ENCODE data around the gene NAA38.

The NAA38 gene

DNA sequence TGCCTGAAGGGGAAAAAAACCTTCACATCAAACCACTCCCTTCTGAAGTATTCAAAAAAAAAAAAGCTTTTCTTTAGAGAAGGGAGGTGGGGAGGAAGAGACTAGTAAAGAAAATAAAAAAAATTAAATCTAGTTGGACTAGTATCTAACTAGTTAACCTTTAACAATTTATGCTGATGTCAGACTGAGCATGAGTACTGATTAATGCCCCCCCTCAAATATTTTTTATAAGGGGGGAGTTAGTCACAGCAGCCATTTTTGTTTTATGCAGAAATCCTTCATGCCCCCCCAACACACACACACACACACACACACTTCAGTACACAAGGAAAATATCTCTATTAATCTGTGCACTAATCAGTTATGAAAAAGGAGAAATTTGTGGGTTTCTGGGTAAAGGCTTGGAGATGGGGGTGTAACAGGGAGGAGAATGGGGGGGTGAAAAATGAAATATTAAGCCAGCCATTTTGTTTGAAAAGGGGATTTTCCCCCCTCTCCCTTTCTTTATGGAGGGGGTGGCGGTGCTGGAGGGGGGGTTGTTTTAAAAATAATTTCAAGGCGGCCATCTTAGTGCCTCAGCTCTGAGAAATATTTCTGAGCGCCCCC lies 26.5 kb upstream of the NAA38 start:
- TF ChIP-seq, protein P1, sequence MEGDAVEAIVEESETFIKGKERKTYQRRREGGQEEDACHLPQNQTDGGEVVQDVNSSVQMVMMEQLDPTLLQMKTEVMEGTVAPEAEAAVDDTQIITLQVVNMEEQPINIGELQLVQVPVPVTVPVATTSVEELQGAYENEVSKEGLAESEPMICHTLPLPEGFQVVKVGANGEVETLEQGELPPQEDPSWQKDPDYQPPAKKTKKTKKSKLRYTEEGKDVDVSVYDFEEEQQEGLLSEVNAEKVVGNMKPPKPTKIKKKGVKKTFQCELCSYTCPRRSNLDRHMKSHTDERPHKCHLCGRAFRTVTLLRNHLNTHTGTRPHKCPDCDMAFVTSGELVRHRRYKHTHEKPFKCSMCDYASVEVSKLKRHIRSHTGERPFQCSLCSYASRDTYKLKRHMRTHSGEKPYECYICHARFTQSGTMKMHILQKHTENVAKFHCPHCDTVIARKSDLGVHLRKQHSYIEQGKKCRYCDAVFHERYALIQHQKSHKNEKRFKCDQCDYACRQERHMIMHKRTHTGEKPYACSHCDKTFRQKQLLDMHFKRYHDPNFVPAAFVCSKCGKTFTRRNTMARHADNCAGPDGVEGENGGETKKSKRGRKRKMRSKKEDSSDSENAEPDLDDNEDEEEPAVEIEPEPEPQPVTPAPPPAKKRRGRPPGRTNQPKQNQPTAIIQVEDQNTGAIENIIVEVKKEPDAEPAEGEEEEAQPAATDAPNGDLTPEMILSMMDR (IDR thresholded peaks at IDR 0.05; ENCODE audit: low read depth, low read length), result no peak
- no peak for TF ChIP-seq EZH2phosphoT487 (IDR thresholded peaks at IDR 0.05; ENCODE audit: low read depth)
- H3K9ac ChIP-seq (ENCODE audit: low read length), result peak overlapping the region; percentile 72
- H3K4me2 ChIP-seq (ENCODE audit: low read length), result peak overlapping the region; percentile 89
- H3K27me3 ChIP-seq (ENCODE audit: low read depth, low read length), result no peaks in the 10 kb centered on the region
- peaks cover 5% of the 10 kb centered on the region; the same call in 1 of the 2 replicates for H4K20me1 ChIP-seq (ENCODE audit: insufficient read depth, low read length)
- H3K36me3 ChIP-seq (replicated peaks; ENCODE audit: low read depth, low read length), result peaks cover 4% of the 10 kb centered on the region
- peaks cover 33% of the 10 kb centered on the region for H3K4me1 ChIP-seq (ENCODE audit: low read length)
- H3K4me3 ChIP-seq (ENCODE audit: low read length), result peak overlapping the region; percentile 77
- peak overlapping the region; percentile 44; the same call in 1 of the 2 replicates for H3K27ac ChIP-seq (ENCODE audit: low read length)
- H3K9me3 ChIP-seq (ENCODE audit: insufficient read depth, low read length), result no peaks in the 10 kb centered on the region
- peaks cover 36% of the 10 kb centered on the region for H3K79me2 ChIP-seq (ENCODE audit: low read length)
- no peak overlapping the region for H2AFZ ChIP-seq (ENCODE audit: low read depth, low read length)

DNA sequence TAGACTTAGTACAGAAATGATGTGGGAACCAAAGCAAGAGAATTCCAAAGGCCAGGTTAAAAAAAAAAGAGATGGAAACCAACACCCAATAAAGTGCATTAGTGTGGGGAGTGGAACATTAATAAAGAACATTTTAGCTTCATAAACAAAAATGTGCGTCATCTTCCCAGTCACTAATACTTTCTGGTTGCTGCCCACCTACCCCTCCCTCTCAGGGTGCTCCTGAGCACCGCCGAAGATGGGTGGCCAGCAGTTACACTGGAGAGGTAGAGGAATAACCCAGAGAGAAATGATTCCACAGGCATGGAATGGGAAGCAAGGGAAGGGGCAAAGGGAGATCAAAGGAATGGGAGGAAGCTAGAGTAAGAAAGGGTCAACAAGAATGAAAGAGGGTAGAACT lies 25.3 kb upstream of the NAA38 start:
- H3K4me1 ChIP-seq (ENCODE audit: low read length), result peaks cover 28% of the 10 kb centered on the region

DNA sequence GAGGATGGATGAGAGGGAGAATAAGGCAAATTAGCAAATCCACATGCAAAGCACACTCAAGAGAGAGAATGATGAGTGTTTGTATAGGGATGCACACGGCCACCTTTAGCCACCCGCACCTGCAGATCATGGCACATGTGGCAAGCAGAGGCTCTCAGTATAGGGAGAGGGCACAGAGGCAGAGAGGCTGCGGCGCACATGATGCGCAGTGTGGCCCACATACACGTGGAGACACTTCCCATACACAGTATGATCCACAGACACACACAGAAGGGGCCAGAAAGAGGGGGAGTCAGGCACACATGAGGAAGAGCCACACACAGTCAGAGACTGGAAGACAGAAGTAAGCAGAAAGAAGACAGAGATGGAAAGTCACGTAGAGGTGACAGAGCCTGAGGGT lies 24.7 kb upstream of the NAA38 start:
- Histone ChIP-seq H3K4me1 (ENCODE audit: low read length) (peaks cover 28% of the 10 kb centered on the region), H3K9me3 (ENCODE audit: insufficient read depth, low read length) (no peaks in the 10 kb centered on the region), H3K9ac (ENCODE audit: low read length) (no peak overlapping the region), H3K36me3 (replicated peaks; ENCODE audit: low read depth, low read length) (peaks cover 4% of the 10 kb centered on the region), H3K27me3 (ENCODE audit: low read depth, low read length) (no peaks in the 10 kb centered on the region), H3K27ac (ENCODE audit: low read length) (no peak overlapping the region), H2AFZ (ENCODE audit: low read depth, low read length) (no peak overlapping the region), H3K4me2 (ENCODE audit: low read length) (no peak overlapping the region), H4K20me1 (ENCODE audit: insufficient read depth, low read length) (no peaks in the 10 kb centered on the region), H3K79me2 (ENCODE audit: low read length) (peaks cover 19% of the 10 kb centered on the region), H3K4me3 (ENCODE audit: low read length) (no peak overlapping the region)
- TF ChIP-seq EZH2phosphoT487 (IDR thresholded peaks at IDR 0.05; ENCODE audit: low read depth), result no peak
- TF ChIP-seq, protein P1 (IDR thresholded peaks at IDR 0.05; ENCODE audit: low read depth, low read length), result no peak

More for the DNA sequence above, 25.3 kb upstream of the NAA38 start:
- H3K27me3 ChIP-seq (ENCODE audit: low read depth, low read length), result no peaks in the 10 kb centered on the region
- 0 out of 2 replicates have a peak overlapping the region, but pooled peaks have one; percentile 77 for H3K4me3 ChIP-seq (ENCODE audit: low read length)
- H3K79me2 ChIP-seq (ENCODE audit: low read length), result peaks cover 23% of the 10 kb centered on the region
- no peak overlapping the region for H3K9ac ChIP-seq (ENCODE audit: low read length)
- TF ChIP-seq, protein P1 (IDR thresholded peaks at IDR 0.05; ENCODE audit: low read depth, low read length), result no peak
- TF ChIP-seq EZH2phosphoT487 (IDR thresholded peaks at IDR 0.05; ENCODE audit: low read depth), result no peak
- H3K36me3 ChIP-seq (replicated peaks; ENCODE audit: low read depth, low read length), result peaks cover 4% of the 10 kb centered on the region
- no peak overlapping the region for H2AFZ ChIP-seq (ENCODE audit: low read depth, low read length)
- no peaks in the 10 kb centered on the region for H4K20me1 ChIP-seq (ENCODE audit: insufficient read depth, low read length)
- H3K27ac ChIP-seq (ENCODE audit: low read length), result no peak overlapping the region
- H3K4me2 ChIP-seq (ENCODE audit: low read length), result peak overlapping the region; percentile 89
- H3K9me3 ChIP-seq (ENCODE audit: insufficient read depth, low read length), result no peaks in the 10 kb centered on the region

DNA sequence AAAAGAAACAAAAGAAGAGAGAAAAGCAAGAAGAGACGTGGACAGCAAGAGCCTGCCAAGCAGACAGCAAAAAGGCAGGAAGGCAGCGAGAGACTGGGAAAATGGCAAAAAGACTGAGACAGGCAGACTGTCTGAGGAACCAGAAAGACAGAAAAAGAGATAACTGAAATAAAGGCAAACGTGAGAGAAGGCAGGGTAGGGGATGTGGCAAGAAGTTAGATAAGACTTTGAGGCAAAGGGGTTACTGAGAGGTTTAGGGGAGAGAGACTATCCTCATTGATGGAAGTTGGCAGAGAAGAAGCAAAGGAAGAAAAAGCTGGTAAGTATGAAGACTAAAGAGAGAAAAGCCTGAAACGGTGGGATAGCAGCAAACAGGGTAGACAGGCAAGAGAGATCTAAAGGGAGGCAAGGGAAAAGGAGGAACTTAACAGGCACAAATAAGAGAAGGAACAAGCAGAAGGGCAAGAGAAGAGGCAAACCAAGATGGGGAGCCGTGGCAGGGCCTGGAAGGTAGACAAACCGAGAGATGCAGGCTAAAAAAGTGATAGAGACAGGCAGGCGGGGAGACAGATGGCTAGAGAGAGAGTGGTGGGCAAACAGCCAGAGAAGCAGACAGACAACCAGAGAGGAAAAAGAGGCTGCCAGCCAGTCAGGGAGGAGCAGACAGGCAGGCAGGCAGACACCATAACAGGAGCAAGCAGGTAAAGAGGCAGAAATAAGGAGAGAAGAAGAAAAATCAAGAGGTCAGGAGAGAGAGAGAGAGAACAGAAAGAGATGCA lies 24.1 kb upstream of the NAA38 start:
- Histone ChIP-seq H3K79me2 (ENCODE audit: low read length) (peaks cover 13% of the 10 kb centered on the region), H3K4me2 (ENCODE audit: low read length) (no peak overlapping the region), H2AFZ (ENCODE audit: low read depth, low read length) (no peak overlapping the region), H3K36me3 (replicated peaks; ENCODE audit: low read depth, low read length) (peaks cover 4% of the 10 kb centered on the region), H4K20me1 (ENCODE audit: insufficient read depth, low read length) (no peaks in the 10 kb centered on the region), H3K9me3 (ENCODE audit: insufficient read depth, low read length) (no peaks in the 10 kb centered on the region), H3K27ac (ENCODE audit: low read length) (no peak overlapping the region), H3K27me3 (ENCODE audit: low read depth, low read length) (no peaks in the 10 kb centered on the region), H3K4me1 (ENCODE audit: low read length) (peaks cover 28% of the 10 kb centered on the region), H3K4me3 (ENCODE audit: low read length) (no peak overlapping the region), H3K9ac (ENCODE audit: low read length) (no peak overlapping the region)
- TF ChIP-seq, protein P1 (IDR thresholded peaks at IDR 0.05; ENCODE audit: low read depth, low read length), result no peak
- no peak for TF ChIP-seq EZH2phosphoT487 (IDR thresholded peaks at IDR 0.05; ENCODE audit: low read depth)
